OCI-LY3 (cell line): ENCODE measurements around the gene BLM.

Source experiments
- H2AFZ ChIP-seq: fragments of 200-600, 300-600 bp; shearing (Covaris generic); 2 replicates; pipeline ENCODE4 v1.6.0; 2014; ENCODE audit warnings: antibody characterized with exemption, low read depth, low read length
- H3K27ac ChIP-seq: fragments of 200-600, 300-600 bp; sonication (generic); 2 replicates; pipeline ENCODE4 v1.5.1; 2014; ENCODE audit warnings: mild to moderate bottlenecking, low read length, moderate library complexity, mixed read lengths
- H3K27me3 ChIP-seq: fragments of 200-600, 300-600 bp; sonication (generic); 2 replicates; pipeline ENCODE4 v1.6.1; 2014; ENCODE audit warnings: low read depth, low read length, mixed read lengths
- H3K36me3 ChIP-seq: fragments of 200-600, 300-600 bp; sonication (generic); replicated peaks from 2 replicates; pipeline ENCODE3; 2014; ENCODE audit warnings: low read depth, low read length, mixed read lengths
- H3K4me1 ChIP-seq: fragments of 300-600, 200-600 bp; sonication (generic); 2 replicates; pipeline ENCODE4 v1.6.1; 2014; ENCODE audit warnings: low read length, mixed read lengths
- H3K4me2 ChIP-seq: fragments of 200-600, 300-600 bp; sonication (generic); 2 replicates; pipeline ENCODE4 v1.6.1; 2014; ENCODE audit warnings: low read length, mixed read lengths
- H3K4me3 ChIP-seq: fragments of 300-600, 200-600 bp; sonication (generic); 2 replicates; pipeline ENCODE4 v1.5.1; 2014; ENCODE audit warnings: antibody characterized with exemption, mild to moderate bottlenecking, low read length, moderate library complexity
- H3K79me2 ChIP-seq: fragments of 300-600, 200-600 bp; shearing (Covaris generic); 2 replicates; pipeline ENCODE4 v1.6.1; 2014; ENCODE audit warnings: mild to moderate bottlenecking, low read length, mixed read lengths
- H3K9ac ChIP-seq: fragments of 300-600, 200-600 bp; shearing (Covaris generic); 2 replicates; pipeline ENCODE4 v1.6.0; 2014; ENCODE audit warnings: mild to moderate bottlenecking, low read length, moderate library complexity
- H3K9me3 ChIP-seq: fragments of 200-600, 300-600 bp; shearing (Covaris generic); 2 replicates; pipeline ENCODE4 v1.6.1; 2014; ENCODE audit warnings: low read length, mixed read lengths; ENCODE audit not compliant: insufficient read depth
- H4K20me1 ChIP-seq: fragments of 200-600, 300-600 bp; sonication (generic); 2 replicates; pipeline ENCODE4 v1.6.1; 2016; ENCODE audit warnings: low read length, mixed read lengths; ENCODE audit not compliant: insufficient read depth
- EZH2phosphoT487 ChIP-seq: fragments of 200-600 bp; shearing (Covaris generic); IDR thresholded peaks from 2 replicates; pipeline ENCODE4 v1.6.1; 2018; ENCODE audit warnings: antibody characterized with exemption, mixed run types, low read depth
- TF ChIP-seq, protein P1 (sequence below): fragments of 200-600, 300-600 bp; sonication (generic); IDR thresholded peaks from 2 replicates; pipeline ENCODE4 v1.5.1; 2014; ENCODE audit warnings: antibody characterized with exemption, low read length, low read depth

Gene BLM

DNA sequence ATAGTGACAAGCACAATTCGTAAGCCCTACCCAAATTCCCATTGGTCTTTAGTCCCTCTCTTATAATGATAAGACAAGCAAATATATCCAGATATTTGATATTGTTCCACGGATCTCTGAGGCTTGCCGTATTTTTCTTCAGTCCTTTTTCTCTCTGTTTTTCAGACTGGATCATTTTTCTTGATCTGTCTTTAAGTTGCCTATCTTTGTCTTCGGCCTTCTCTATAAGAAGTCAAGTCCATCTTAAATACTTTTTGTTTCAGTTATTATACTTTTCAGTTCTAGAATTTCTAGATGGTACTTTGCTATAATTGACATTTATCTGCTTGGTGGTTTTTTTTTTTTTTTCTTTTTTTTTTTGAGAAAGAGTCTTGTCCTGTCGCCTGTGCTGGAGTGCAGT is 13.7 kb upstream of the BLM start:
- no peaks in the 10 kb centered on the region for H3K9me3 ChIP-seq
- H4K20me1 ChIP-seq = no peaks in the 10 kb centered on the region
- H3K36me3 ChIP-seq = no peaks in the 10 kb centered on the region
- no peak overlapping the region for H2AFZ ChIP-seq
- no peak overlapping the region for H3K4me3 ChIP-seq
- no peak for TF ChIP-seq EZH2phosphoT487
- TF ChIP-seq, protein P1, sequence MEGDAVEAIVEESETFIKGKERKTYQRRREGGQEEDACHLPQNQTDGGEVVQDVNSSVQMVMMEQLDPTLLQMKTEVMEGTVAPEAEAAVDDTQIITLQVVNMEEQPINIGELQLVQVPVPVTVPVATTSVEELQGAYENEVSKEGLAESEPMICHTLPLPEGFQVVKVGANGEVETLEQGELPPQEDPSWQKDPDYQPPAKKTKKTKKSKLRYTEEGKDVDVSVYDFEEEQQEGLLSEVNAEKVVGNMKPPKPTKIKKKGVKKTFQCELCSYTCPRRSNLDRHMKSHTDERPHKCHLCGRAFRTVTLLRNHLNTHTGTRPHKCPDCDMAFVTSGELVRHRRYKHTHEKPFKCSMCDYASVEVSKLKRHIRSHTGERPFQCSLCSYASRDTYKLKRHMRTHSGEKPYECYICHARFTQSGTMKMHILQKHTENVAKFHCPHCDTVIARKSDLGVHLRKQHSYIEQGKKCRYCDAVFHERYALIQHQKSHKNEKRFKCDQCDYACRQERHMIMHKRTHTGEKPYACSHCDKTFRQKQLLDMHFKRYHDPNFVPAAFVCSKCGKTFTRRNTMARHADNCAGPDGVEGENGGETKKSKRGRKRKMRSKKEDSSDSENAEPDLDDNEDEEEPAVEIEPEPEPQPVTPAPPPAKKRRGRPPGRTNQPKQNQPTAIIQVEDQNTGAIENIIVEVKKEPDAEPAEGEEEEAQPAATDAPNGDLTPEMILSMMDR = no peak
- H3K27ac ChIP-seq = no peak overlapping the region
- no peaks in the 10 kb centered on the region for H3K4me1 ChIP-seq
- no peak overlapping the region for H3K4me2 ChIP-seq
- H3K79me2 ChIP-seq = no peaks in the 10 kb centered on the region
- no peak overlapping the region for H3K9ac ChIP-seq
- no peaks in the 10 kb centered on the region for H3K27me3 ChIP-seq

DNA sequence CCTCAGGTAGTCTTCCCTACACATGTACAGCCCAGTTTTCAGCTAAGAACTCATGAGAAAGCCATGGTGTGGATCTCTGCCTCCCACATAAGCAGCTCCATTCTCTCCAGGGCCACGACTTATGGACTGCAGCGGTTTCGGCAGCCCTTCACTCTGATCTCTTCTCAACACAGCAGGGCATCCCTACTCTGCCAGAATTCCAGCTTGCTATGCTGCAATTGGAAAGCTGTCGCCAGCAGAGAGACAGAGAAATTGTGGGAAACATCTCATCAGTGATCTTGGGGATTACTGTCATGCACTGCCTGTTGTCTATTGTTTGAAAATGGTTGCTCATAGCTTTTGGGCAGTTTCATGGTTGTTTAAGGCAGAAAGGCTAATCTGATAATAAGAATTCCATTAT is 11.9 kb upstream of the BLM start:
- TF ChIP-seq, protein P1 = no peak
- TF ChIP-seq EZH2phosphoT487 = no peak
- Histone ChIP-seq H3K9ac (no peak overlapping the region), H3K4me1 (no peaks in the 10 kb centered on the region), H3K4me3 (no peak overlapping the region), H3K36me3 (no peaks in the 10 kb centered on the region), H3K4me2 (no peak overlapping the region), H3K9me3 (no peaks in the 10 kb centered on the region), H3K79me2 (no peaks in the 10 kb centered on the region), H3K27ac (no peak overlapping the region), H2AFZ (no peak overlapping the region), H3K27me3 (no peaks in the 10 kb centered on the region), H4K20me1 (no peaks in the 10 kb centered on the region)

DNA sequence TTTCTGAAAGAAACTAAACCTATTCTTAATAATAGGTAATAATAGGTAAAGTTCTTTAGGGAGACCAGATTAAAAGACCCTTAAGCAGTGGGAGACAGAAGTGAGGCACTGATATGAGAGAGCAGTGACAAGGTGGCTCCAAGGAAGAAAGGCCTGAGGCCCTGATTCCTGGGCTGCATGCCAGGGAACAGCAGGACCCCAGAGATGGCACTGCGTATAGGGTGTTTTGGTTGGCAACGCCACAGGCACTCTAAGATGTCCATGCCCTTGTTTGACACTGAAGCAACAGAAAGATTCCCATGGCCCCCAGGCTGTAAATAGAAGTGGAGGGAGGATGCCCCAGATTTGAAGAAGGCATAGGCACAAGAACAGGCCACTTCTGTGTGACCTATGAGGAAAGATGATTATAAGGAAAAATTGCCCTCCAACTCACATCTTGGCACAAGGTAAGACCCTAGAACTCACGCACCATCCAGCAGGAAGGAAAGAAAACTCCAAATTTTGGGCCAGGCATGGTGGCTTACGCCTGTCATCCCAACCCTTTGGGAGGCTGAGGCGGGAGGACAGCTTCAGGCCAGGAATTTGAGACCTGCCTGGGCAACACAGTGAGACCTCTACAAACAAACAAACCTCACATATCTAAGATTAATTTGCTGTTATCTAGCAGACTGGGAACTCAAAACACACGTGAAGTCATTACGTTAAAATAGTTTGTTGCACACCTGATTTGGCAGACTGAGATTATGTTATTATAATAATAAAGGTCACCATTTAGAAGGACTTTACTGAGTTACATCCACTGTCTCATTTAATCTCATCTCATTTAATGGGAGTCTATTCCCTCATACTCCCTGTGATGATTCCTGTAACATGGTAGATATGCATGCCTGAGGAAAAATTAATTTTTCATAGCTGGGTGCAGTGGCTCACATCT is 10.5 kb upstream of the BLM start:
- no peaks in the 10 kb centered on the region for H3K9me3 ChIP-seq
- H4K20me1 ChIP-seq = no peaks in the 10 kb centered on the region
- H3K27ac ChIP-seq = no peak overlapping the region
- H3K27me3 ChIP-seq = no peaks in the 10 kb centered on the region
- H3K36me3 ChIP-seq = no peaks in the 10 kb centered on the region
- no peak overlapping the region for H3K4me3 ChIP-seq
- H3K9ac ChIP-seq = no peak overlapping the region
- no peaks in the 10 kb centered on the region for H3K79me2 ChIP-seq
- no peak overlapping the region for H2AFZ ChIP-seq
- H3K4me1 ChIP-seq = peaks cover 5% of the 10 kb centered on the region
- no peak overlapping the region for H3K4me2 ChIP-seq
- TF ChIP-seq, protein P1 = no peak
- TF ChIP-seq EZH2phosphoT487 = no peak

DNA sequence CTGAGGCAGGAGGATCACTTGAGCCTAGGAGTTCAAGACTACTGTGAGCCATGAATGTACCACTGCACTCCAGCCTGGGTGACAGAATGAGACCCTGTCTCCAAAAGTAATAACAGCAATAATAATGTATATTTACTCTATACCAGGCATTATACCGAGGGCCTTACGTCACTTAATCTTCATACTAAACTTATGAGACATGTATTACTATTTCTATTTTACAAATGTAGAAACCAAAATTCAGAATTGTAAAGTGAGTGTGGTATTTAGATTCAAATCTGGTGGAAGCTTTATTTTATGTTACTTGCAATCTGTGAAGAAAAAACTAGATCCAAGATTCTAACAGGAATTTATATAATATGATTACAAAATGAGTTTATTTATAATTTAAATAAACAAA is 9.7 kb upstream of the BLM start:
- TF ChIP-seq, protein P1 = no peak
- no peak for TF ChIP-seq EZH2phosphoT487

More for the DNA sequence above, 9.7 kb upstream of the BLM start:
- H3K4me1 ChIP-seq = peaks cover 13% of the 10 kb centered on the region
- no peaks in the 10 kb centered on the region for H4K20me1 ChIP-seq
- H2AFZ ChIP-seq = no peak overlapping the region
- no peak overlapping the region for H3K4me2 ChIP-seq
- H3K27me3 ChIP-seq = no peaks in the 10 kb centered on the region
- H3K79me2 ChIP-seq = no peaks in the 10 kb centered on the region
- no peak overlapping the region for H3K9ac ChIP-seq
- no peaks in the 10 kb centered on the region for H3K9me3 ChIP-seq
- no peak overlapping the region for H3K27ac ChIP-seq
- H3K4me3 ChIP-seq = no peak overlapping the region
- H3K36me3 ChIP-seq = no peaks in the 10 kb centered on the region
